Activated T-cell treated with anti-CD3 and anti-CD28 coated beads, Interleukin-2, amount 50 U/mL, for 48 hours (primary cell): ENCODE results near the gene TNFRSF1B.

Experiments used
- DNase-seq, 2 experiments: peaks; one replicate each; pipeline ENCODE4 v3.0.0-alpha.2; 2020

TNFRSF1B gene

DNA sequence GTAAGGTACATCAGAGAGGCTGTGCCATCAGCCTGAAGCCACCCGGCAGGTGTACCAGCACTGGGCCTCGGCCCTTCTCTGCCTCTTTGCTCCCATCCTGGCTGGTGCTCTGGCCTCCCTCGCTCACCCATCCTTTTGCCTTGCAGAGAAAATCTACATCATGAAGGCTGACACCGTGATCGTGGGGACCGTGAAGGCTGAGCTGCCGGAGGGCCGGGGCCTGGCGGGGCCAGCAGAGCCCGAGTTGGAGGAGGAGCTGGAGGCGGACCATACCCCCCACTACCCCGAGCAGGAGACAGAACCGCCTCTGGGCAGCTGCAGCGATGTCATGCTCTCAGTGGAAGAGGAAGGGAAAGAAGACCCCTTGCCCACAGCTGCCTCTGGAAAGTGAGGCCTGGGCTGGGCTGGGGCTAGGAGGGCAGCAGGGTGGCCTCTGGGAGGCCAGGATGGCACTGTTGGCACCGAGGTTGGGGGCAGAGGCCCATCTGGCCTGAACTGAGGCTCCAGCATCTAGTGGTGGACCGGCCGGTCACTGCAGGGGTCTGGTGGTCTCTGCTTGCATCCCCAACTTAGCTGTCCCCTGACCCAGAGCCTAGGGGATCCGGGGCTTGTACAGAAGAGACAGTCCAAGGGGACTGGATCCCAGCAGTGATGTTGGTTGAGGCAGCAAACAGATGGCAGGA, 24.5 kb upstream of the TNFRSF1B start:
- DNase-seq = no peak

DNA sequence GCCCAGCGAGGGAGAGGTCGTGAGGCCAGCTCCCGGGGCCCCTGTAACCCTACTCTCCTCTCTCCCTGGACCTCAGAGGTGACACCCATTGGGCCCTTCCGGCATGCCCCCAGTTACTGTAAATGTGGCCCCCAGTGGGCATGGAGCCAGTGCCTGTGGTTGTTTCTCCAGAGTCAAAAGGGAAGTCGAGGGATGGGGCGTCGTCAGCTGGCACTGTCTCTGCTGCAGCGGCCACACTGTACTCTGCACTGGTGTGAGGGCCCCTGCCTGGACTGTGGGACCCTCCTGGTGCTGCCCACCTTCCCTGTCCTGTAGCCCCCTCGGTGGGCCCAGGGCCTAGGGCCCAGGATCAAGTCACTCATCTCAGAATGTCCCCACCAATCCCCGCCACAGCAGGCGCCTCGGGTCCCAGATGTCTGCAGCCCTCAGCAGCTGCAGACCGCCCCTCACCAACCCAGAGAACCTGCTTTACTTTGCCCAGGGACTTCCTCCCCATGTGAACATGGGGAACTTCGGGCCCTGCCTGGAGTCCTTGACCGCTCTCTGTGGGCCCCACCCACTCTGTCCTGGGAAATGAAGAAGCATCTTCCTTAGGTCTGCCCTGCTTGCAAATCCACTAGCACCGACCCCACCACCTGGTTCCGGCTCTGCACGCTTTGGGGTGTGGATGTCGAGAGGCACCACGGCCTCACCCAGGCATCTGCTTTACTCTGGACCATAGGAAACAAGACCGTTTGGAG, 23.7 kb upstream of the TNFRSF1B start:
- no peak for DNase-seq

DNA sequence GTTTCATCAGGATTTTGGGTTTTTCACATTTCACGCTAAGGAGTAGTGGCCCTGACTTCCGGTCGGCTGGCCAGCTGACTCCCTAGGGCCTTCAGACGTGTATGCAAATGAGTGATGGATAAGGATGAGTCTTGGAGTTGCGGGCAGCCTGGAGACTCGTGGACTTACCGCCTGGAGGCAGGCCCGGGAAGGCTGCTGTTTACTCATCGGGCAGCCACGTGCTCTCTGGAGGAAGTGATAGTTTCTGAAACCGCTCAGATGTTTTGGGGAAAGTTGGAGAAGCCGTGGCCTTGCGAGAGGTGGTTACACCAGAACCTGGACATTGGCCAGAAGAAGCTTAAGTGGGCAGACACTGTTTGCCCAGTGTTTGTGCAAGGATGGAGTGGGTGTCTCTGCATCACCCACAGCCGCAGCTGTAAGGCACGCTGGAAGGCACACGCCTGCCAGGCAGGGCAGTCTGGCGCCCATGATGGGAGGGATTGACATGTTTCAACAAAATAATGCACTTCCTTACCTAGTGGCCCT, 23.1 kb upstream of the TNFRSF1B start:
- peak in 1 of 2 experiments; percentile 56 for DNase-seq

DNA sequence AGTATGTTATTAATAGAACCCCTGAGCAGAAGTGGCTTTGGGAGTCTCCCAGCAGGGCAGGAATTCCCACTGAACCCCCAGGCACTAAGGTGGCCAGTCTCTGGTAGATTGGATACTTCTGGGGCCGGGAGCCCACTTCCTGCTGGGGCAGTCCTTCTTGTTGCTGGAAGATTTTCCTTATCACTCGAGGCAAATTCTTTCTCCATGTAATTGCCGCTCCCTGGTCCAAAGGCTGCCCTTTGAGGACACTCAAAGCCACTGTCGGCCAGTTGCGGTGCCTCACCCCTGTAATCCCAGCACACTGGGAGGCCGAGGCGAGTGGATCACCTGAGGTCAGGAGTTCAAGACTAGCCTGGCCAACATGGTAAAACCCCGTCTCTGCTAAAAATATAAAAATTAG, 22.6 kb upstream of the TNFRSF1B start:
- DNase-seq = no peak

DNA sequence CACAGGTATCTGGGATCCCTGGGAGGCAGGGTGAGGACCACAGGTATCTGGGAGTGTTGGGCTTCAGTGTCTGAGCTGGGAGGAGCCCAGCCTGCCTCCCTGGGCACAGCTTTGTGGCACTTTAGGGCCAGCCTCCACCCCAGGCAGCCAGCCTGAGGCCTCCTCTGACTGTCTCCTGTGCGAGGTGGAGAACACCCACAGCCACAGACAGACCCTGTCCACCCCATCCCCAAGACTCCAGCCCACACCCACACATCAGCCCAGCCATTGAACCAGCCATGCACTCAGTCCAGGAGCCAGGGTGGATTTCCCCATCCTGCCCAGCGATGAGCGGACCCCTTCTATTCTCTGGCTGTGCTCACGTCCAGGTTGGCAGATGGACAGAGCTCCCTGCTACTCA, 21.8 kb upstream of the TNFRSF1B start:
- DNase-seq = no peak

DNA sequence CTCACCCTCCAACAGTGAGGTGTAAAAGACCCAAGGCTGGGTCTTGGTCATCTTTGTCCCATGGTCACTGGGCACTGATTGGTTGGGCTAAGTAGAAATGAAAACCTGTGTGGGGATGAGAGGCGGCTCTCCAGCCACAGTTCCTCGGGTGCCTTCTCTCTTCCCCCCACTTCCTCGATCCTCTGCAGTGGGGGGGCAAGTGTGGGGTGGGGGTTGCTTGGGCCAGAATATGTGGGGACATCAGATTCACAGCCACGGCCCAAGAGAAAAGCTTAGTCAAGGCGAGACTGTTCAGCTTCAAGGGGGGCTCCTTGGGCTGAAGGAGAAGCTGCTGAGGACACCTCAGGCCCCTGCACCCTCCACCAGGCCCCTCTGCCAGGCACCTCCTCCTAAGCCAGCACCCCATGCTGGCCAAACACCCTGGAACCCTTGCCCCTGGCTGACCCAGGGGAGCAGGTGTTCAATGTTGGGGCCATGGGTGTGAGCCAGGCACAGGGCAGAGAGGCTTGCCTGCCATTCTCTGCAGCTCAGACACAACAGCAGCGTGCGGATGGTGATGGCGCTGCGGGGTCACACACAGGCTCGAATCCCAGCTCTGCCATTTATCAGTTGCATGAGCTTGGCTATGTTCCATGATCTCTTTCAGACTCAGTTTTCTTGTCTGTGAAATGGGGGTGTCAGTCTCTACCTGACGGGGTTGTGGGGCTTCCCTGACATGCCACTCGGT, 21.0 kb upstream of the TNFRSF1B start:
- DNase-seq = no peak

DNA sequence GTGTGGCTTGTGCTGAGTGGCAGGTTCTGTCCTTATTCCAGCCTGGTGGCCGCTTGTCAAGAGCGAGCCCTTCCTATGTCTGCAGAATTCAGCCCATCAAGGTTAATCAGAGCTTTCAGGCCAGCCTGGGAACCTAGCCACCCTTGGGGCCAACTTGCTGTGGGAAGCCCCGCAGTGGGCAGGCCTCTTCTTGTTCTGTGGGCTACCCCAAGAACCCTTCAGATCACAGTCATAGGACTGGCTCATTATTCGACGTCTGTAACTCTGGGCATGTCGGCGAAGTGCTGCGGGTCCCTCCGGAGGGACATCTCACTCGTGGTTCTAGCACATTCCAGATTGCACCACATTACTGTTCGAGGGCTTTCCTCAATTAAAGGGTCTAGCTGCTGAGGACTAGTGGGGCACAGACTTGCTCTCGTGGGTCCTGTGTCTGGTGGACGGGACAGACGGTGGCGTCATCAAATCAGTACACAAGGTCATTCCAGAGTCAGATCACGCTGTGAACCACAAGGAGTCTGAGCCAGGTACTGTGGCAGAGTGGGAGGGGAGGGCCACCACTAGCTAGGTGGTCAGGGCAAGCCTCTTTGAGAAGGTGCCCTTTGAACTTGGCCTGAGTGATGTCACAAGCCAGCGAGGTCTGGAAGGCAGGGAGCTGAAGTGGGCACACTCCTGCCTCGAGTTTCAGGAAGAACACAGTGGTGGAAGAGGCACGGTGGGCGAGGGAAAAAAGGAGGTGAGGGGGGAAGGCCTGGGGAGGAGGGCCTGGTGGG, 20.3 kb upstream of the TNFRSF1B start:
- DNase-seq = no peak

DNA sequence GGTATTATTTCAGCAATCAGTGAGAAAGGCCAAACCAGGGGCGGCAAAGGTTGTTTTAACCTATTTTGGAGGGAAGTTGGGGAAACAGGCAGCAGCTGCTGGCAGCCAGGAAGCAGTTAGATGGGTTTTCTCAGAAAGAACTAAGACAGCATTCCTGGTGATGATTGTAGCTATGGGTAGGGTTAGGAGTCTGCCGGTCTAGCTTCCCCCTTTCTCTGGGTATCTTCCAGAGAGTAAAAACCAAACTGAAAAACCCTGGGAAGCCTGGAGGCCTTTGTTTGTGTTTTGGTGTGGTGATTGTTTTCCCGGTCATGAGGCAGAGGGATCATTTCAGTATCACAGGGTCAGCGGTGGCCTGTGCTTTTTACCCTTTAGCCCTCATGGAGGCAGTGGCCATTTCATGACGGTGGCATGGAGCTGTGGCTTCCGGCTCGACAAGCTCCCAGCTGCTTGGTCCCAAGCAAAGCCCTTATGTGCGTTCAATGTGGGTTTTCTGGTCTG, 19.5 kb upstream of the TNFRSF1B start:
- no peak for DNase-seq

DNA sequence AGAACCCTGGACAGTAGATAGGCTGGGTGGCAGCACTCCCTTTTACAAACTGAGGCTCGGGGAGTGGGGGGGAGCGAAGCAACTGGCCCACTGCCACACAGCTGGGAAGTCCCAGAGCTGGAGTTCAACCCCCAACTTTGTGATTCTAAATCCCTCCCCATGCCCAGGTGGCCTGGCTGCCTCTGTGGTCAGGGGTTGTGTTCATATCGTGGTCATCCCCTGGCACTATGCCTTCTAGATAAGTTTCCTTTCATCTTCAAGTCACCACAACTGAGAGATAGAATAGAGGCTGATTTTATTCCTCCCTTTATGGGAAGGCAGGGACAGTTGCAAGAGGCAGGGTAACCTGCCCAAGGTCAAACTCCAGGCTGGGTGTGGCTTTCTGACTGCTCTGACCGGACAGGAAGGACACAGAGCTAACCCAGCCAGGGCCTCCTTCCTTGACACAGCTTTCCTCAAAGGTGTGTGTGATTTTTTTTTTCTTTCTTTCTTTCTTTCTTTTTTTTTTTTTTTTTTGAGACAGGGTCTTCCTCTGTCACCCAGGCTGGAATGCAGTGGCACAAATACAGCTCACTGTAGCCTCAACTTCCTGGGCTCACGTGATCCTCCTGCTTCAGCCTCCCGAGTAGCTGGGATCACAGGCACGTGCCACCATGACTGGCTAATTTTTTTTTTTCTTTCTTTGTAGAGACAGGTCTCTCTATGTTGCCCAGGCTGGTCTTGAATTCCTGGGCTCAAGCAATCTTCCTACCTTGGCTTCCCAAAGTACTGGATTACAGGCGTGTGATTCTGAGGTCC, 18.4 kb upstream of the TNFRSF1B start:
- DNase-seq = no peak

DNA sequence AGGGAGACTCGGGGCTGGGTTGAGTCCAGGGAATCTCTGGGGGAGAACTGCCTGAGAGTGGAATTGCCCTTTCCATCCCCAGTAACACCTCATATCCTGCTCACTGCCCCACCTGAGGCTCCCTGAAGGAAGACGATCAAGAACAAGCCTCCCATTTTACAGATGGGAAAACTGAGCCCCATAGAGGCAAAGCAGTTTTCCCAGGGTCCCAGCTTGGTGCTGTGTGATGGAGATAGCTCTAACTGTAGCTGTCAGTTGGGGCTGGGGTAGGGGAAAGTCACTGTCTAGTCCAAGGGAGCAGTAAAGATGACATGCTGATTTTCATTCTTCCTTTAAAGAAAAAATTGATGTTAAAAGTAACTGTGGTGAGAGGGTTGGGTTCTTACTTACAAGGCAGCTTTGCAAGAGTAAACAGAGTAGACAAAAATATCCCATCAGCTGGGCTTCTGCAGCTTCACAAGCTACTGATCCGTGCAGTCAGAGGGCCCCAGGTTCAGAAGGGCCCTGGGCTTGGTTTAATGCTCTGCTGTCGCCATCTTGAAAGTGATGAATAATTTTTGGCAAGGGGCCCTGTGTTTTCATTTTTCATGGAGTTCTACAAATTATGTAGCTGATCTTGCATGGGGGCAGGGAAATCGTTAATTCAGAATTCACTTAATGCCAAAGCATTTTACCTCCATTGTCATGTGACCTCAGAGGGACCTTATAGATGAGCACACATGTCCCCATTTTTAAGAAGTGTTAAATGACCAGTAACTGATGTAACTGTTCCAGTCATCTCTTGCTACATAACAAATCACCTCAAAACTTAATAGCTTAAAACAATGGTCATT, 17.6 kb upstream of the TNFRSF1B start:
- DNase-seq = no peak

DNA sequence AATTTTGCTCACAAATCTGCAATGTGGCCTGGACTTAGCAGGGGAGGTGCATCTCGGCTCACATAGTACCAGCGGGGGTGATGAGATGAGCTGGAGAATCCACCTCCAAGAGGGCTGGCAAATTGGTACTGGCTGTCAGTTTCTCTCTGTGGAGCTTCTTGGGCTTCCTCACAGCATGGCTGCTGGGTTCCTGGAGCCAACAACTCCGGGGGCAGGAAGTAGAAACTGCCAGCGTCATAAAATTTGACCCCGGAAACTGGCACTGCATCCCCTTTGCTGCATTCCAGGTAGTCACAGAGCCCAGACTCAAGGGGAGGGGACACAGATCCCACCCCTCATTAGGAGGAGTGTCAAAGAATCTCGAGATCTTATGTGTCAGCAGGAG, 17.0 kb upstream of the TNFRSF1B start:
- DNase-seq = no peak

DNA sequence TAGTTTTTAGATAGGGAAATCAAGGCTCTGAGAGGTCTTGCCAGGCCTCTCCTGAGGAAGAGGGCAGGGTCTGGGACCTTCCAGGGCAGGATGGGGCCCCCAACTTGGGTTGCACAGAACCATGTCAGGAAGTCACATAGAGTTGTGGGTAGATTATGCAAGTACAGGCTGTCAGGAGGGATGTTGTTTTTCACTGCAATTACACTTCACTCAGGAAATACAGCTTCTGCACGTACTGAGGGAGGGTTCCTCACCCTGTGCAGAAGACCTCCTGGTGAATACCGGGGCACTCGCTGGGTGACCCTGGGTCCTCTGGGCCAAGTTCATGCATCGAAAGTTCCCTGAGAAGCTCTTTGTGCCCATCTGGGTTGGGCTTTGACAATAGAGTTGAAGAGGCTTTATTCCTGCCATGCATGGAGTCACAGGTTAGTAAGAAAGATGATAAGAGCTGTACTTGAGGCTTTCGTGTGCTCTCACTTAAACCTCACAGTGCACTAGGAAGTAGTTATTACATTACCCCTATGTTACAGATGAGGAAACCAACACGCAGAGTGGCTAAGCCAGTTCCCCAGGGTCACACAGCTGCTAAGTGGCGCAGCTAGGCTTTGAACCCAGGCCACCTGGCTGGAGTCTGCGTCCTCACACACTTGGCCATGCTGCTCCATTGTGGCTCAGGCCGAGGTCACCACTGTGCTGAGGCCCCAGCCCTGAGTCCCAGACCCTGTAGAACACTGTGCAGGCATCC, 16.2 kb upstream of the TNFRSF1B start:
- DNase-seq = peak in 1 of 2 experiments; percentile 57

DNA sequence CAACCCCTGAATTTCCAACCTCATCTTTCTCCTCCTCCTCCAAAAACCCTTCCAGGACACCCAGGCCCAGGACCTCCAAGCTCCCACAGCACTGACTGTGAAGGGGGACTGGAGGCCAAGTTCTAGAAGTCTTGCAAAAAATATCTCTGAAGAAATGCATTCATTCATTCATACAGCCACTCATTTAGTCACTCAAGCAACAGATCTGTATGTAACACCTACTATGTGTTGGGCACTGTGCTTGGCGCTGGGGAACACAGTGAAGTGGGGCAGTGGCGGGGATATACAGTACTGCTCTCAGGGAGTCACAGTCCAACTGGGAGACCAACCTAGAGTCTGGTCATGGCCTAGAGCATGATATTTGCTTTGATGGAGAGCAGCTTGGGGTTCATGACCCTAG, 15.3 kb upstream of the TNFRSF1B start:
- no peak for DNase-seq

DNA sequence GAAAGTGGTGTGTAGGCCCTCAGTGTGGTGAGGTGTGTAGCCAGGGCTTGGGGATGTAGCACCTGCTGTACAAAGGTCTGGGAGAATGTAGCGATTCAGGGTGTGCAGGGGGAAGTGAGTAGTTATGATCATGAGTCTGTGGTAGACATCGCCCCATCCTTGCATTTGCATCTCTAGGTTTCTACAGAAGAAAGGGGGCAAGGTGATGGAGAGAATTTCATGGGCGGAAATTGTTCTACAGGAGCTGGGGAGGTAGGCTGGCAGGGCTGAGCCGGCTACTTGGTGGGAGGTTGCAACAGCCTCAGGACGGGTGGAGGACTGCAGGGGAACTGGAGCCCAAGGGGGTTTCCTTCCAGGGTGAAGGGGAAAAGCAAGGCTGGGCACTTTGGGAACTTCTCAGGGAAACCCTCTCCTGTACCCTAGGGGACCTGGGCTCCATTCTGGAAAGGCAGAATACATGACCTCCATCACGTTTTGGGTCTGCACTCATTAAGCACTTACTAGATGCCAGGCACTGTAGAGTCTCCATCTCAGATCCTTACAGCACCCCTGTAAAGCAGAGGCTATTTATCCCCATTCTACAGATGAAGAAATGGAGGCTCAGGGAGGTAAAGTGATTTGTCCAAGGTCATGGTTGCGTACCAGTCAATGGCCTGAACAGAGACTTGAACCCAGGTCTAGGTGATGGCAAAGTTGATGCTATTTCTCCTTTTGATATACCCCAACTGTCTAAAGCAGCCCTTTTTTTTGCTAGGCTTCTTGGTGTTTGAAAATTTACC, 14.5 kb upstream of the TNFRSF1B start:
- DNase-seq = no peak

DNA sequence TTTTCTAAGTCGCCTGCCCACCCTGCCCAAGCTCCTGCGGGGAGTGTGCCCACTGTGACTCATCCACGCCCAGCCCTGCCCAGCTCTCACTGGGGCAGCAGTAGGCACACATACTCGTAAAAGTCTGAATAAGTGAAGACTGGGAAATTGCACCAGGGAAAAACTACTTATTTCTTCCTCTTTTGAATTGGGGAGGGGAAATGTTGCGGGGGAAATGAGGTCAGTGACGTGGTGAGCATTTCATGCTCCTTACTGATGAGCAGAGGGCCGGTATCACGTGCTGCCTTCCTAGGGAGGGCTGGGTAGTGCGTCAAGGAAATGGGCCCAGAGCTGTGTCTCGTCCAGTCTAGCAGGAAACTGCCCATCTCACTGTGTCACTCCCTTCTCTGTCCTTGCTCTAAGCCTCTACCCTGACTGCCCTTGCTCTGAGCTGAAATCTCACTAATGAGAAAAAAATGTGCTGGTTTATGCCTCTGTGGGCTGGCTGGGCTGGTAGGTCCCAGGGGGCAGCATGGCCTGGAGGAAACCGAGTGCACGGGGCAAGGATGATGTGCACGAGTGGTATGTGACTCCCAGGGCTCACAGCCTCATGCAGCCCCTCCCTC, 13.5 kb upstream of the TNFRSF1B start:
- no peak for DNase-seq

DNA sequence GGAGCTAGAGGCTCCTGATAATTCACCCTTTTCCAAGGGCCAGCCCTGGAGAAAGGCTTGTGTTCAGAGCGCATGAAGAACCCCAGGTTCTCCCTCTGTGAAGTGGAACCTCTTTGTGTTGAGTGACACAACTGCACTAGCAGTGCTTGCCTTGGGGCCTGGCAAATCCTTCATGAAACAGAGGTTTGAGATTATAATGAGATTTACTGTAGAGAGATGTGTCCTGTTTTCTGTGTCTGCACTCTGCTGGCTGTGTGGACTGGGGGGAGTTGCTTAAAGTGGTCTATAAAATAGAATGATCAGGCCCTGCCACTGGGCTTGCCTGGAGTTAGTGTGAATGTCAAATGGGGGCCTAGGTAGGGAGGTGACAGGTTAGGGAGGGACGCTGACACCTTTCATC, 11.5 kb upstream of the TNFRSF1B start:
- no peak for DNase-seq

DNA sequence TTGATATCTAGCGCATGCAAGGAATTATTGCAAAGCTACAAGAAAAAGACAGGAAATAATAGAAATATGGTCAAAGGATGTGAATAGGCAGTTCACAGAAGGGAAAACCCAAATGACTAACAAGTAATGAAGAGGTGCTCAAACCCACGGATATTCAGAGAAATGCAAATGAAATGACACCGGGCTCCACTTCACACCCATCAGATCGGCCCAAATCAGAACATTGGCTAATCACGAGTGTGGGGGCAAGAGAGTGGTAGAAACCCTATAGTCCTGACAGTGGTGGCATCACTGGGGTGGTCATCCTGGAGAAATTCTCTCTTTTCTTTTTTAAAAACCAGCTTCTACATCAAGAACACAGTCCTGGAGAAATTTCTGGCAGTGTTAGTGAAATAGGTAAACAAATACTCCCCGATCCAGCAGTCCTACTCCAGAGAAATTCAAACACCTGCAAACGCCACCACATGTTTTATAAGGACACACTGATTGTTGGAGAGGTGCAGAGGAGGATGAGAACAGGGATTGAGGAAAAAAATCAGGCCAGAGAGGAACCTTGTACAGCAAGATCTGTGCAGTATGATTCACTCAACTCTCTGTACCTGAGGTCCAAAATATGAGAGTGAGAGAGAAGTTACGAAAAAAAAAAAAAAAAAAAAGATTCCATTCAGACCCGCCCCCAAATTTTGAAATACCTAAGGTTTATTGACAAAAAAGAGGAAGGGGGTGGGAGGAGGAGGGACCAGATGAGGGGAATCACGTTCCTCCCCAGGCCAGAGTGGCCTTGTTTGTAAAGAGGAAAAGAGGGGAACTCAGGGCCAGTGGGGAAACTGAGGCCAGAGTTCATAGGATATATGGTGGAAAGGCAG, 9.2 kb upstream of the TNFRSF1B start:
- DNase-seq = peak; percentile 62 to 67
